SK-N-SH treated with all-trans-retinoic acid at 6 μM for 48 hours (cell line): ENCODE data around the gene ANKRD11.

Experiments used
- ARNTL ChIP-seq: fragments of 450-650 bp; formaldehyde crosslinking; IDR thresholded peaks from 2 replicates; pipeline ENCODE4 v1.5.0; 2020; ENCODE audit warnings: low read depth, mild to moderate bottlenecking, moderate library complexity, borderline replicate concordance
- BACH2 ChIP-seq: fragments of 250-450 bp; sonication (Bioruptor Pico); IDR thresholded peaks from 2 replicates; pipeline ENCODE4 v1.9.0; 2021; ENCODE audit warnings: mild to moderate bottlenecking, borderline replicate concordance
- CREB5 ChIP-seq: fragments of 250-450 bp; sonication (Bioruptor Pico); IDR thresholded peaks from 2 replicates; pipeline ENCODE4 v1.5.1; 2020; ENCODE audit warnings: low read depth, mild to moderate bottlenecking, moderate library complexity
- CSDC2 ChIP-seq: fragments of 250-450 bp; sonication (Bioruptor Pico); IDR thresholded peaks from 2 replicates; pipeline ENCODE4 v1.5.0; 2020; ENCODE audit warnings: mild to moderate bottlenecking, moderate library complexity
- ISL1 ChIP-seq: fragments of 250-450 bp; sonication (Bioruptor Pico); IDR thresholded peaks from 2 replicates; pipeline ENCODE4 v2.1.2; 2022; ENCODE audit warnings: mild to moderate bottlenecking, moderate library complexity
- PPARA ChIP-seq: fragments of 250-450 bp; sonication (Bioruptor Pico); IDR thresholded peaks from 2 replicates; pipeline ENCODE4 v1.5.0; 2020; ENCODE audit warnings: mild to moderate bottlenecking, borderline replicate concordance
- RARB ChIP-seq: fragments of 250-450 bp; sonication (Bioruptor Pico); IDR thresholded peaks from 2 replicates; pipeline ENCODE4 v1.8.0; 2021; ENCODE audit warnings: mild to moderate bottlenecking, moderate library complexity
- TCF4 ChIP-seq: fragments of 250-450 bp; sonication (Bioruptor Pico); IDR thresholded peaks from 2 replicates; pipeline ENCODE4 v1.8.0; 2021; ENCODE audit warnings: mild to moderate bottlenecking, moderate library complexity, borderline replicate concordance
- TSHZ2 ChIP-seq: fragments of 250-450 bp; sonication (Bioruptor Pico); IDR thresholded peaks from 2 replicates; pipeline ENCODE4 v1.5.0; 2020; ENCODE audit warnings: mild to moderate bottlenecking, moderate library complexity
- ZFP3 ChIP-seq: fragments of 250-450 bp; sonication (Bioruptor Pico); IDR thresholded peaks from 2 replicates; pipeline ENCODE4 v1.5.0; 2020; ENCODE audit warnings: mild to moderate bottlenecking, moderate library complexity
- ZFP30 ChIP-seq: fragments of 450-650 bp; formaldehyde crosslinking; IDR thresholded peaks from 2 replicates; pipeline ENCODE4 v1.5.0; 2022; ENCODE audit warnings: mild to moderate bottlenecking, moderate library complexity
- ZNF70 ChIP-seq: fragments of 450-650 bp; formaldehyde crosslinking; IDR thresholded peaks from 2 replicates; pipeline ENCODE4 v1.5.0; 2020; ENCODE audit warnings: mild to moderate bottlenecking, moderate library complexity
- TF ChIP-seq, protein P1 (sequence below): fragments of 250-450 bp; sonication (Bioruptor Pico); IDR thresholded peaks from 2 replicates; pipeline ENCODE4 v1.8.0; 2020; ENCODE audit warnings: mild to moderate bottlenecking, moderate library complexity, borderline replicate concordance
- TF ChIP-seq, protein P2 (sequence below): fragments of 250-450 bp; sonication (Bioruptor Pico); IDR thresholded peaks from 2 replicates; pipeline ENCODE4 v1.8.0; 2021; ENCODE audit warnings: low read depth, mild to moderate bottlenecking, moderate library complexity, borderline replicate concordance

DNA sequence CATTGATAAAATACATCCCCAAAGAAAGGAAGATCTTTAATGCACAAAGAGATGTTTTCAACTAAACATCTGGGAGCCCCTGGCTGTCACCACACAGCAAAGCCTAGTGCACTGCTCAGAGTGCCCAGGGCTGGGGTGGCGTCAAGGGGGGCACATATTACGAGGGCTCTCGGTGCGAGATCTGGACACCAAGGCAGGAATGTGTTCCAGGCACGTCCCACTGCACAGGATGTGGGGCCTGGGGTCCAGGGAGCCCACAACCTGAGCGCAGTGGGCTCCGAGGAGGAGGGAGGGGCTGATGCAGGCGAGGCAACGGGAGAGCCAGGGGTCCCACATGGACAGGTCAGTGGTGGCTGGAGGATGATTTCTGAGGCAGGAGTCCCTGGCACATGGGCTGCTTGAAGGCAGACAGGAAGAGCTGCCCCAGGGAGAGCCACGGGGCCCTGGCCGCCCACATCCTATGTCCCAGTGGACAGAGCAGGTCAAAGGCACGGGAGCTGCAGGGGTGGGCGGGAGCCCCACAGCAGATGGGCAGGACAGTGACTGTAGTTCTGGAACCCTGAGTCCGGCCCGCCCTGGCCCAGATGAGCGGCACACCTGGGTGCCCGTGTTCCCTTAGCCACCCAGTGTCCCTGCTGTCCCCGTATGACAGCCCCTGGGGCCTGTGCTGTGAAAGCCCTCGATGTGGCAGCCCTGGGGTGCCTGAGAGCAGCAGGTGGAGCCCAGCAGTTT lies 216.5 kb downstream of the ANKRD11 start:
- TF ChIP-seq CSDC2 (CRISPR knock-in tag) (no peak), ISL1 (CRISPR knock-in tag) (no peak), BACH2 (CRISPR knock-in tag) (no peak), ZFP30 (CRISPR knock-in tag) (no peak), CREB5 (CRISPR knock-in tag) (no peak), TSHZ2 (CRISPR knock-in tag) (no peak), ARNTL (CRISPR knock-in tag) (no peak), TCF4 (no peak), PPARA (CRISPR knock-in tag) (no peak), RARB (CRISPR knock-in tag) (no peak), ZNF70 (no peak), ZFP3 (CRISPR knock-in tag) (no peak)
- TF ChIP-seq, protein P1, sequence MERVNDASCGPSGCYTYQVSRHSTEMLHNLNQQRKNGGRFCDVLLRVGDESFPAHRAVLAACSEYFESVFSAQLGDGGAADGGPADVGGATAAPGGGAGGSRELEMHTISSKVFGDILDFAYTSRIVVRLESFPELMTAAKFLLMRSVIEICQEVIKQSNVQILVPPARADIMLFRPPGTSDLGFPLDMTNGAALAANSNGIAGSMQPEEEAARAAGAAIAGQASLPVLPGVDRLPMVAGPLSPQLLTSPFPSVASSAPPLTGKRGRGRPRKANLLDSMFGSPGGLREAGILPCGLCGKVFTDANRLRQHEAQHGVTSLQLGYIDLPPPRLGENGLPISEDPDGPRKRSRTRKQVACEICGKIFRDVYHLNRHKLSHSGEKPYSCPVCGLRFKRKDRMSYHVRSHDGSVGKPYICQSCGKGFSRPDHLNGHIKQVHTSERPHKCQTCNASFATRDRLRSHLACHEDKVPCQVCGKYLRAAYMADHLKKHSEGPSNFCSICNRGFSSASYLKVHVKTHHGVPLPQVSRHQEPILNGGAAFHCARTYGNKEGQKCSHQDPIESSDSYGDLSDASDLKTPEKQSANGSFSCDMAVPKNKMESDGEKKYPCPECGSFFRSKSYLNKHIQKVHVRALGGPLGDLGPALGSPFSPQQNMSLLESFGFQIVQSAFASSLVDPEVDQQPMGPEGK (CRISPR knock-in tag): no peak
- TF ChIP-seq, protein P2, sequence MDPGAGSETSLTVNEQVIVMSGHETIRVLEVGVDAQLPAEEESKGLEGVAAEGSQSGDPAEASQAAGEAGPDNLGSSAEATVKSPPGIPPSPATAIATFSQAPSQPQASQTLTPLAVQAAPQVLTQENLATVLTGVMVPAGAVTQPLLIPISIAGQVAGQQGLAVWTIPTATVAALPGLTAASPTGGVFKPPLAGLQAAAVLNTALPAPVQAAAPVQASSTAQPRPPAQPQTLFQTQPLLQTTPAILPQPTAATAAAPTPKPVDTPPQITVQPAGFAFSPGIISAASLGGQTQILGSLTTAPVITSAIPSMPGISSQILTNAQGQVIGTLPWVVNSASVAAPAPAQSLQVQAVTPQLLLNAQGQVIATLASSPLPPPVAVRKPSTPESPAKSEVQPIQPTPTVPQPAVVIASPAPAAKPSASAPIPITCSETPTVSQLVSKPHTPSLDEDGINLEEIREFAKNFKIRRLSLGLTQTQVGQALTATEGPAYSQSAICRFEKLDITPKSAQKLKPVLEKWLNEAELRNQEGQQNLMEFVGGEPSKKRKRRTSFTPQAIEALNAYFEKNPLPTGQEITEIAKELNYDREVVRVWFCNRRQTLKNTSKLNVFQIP (CRISPR knock-in tag): no peak
